PC-3 (cell line): Measurements from ENCODE around the gene CASP7. TPM values are rescaled to one million over a fixed set of nuclear protein-coding genes. Genes with fewer than 3 reads are reported as not detected.

Experiments
- ATAC-seq: fragments of 200-7000 bp; cut with Tn5 transposase; 2 replicates; pipeline ENCODE4 v1.9.1; 2020; ENCODE audit warnings: mild to moderate bottlenecking, moderate library complexity
- BruUV-seq: library from RNA; stranded (reverse); fragments of 400-500 nt; replicated peaks from 2 replicates; lab custom pipeline; 2021; lab: Mats Ljungman, UMichigan
- CTCF ChIA-PET: fragments of 300-600 bp; sonication (Branson Sonifier 250); formaldehyde crosslinking; loops from one replicate; lab custom pipeline; 2022; ENCODE audit warnings: antibody characterized with exemption; lab: Charles Lee
- POLR2A ChIA-PET: fragments of 300-600 bp; sonication (Branson Sonifier 250); formaldehyde crosslinking; loops from one replicate; lab custom pipeline; 2022; ENCODE audit warnings: antibody characterized with exemption; ENCODE audit not compliant: unreplicated experiment; lab: Charles Lee
- DNase-seq: peaks from one replicate; pipeline ENCODE4 v3.0.0-alpha.2; 2015
- H2AFZ ChIP-seq: fragments of 300-600 bp; sonication (generic); 2 replicates; pipeline ENCODE4 v1.6.0; 2016; ENCODE audit warnings: antibody characterized with exemption, low read length
- H3F3A ChIP-seq: fragments of 300-600 bp; sonication (generic); one replicate; pipeline ENCODE4 v1.6.0; 2017; ENCODE audit warnings: antibody characterized with exemption, low read length, control low read depth, mild to moderate bottlenecking; ENCODE audit not compliant: unreplicated experiment
- H3K27ac ChIP-seq: fragments of 300-600 bp; sonication (generic); 2 replicates; pipeline ENCODE4 v1.5.1; 2016; ENCODE audit warnings: mild to moderate bottlenecking, low read length
- H3K27me3 ChIP-seq: fragments of 300-600 bp; sonication (generic); 2 replicates; pipeline ENCODE4 v1.6.1; 2016; ENCODE audit warnings: low read length, mixed read lengths
- H3K36me3 ChIP-seq: fragments of 300-600 bp; sonication (generic); 2 replicates; pipeline ENCODE4 v1.6.1; 2016; ENCODE audit warnings: low read depth, mixed run types, low read length, mixed read lengths
- H3K4me1 ChIP-seq: fragments of 300-600 bp; sonication (generic); 2 replicates; pipeline ENCODE4 v1.5.1; 2016; ENCODE audit warnings: low read length; ENCODE audit not compliant: insufficient read depth
- H3K4me2 ChIP-seq: fragments of 300-600 bp; sonication (generic); 2 replicates; pipeline ENCODE4 v1.6.0; 2016; ENCODE audit warnings: low read length
- H3K4me3 ChIP-seq: fragments of 300-600 bp; sonication (generic); 2 replicates; pipeline ENCODE4 v1.5.1; 2016; ENCODE audit warnings: mild to moderate bottlenecking, low read length, mixed read lengths
- H3K79me2 ChIP-seq: fragments of 300-600 bp; sonication (generic); 2 replicates; pipeline ENCODE4 v1.6.1; 2017; ENCODE audit warnings: low read length, mixed read lengths
- H3K9ac ChIP-seq: fragments of 300-600 bp; sonication (generic); 2 replicates; pipeline ENCODE4 v1.6.0; 2016; ENCODE audit warnings: mild to moderate bottlenecking, low read length
- H3K9me2 ChIP-seq: fragments of 300-600 bp; sonication (generic); replicated peaks from 2 replicates; pipeline ENCODE4 v1.6.1; 2016; ENCODE audit warnings: mixed run types, low read length, mixed read lengths
- H3K9me3 ChIP-seq: fragments of 300-600 bp; sonication (generic); 2 replicates; pipeline ENCODE4 v1.6.1; 2016; ENCODE audit warnings: low read length, mixed read lengths
- H4K20me1 ChIP-seq: fragments of 300-600 bp; sonication (generic); 2 replicates; pipeline ENCODE4 v1.6.1; 2016; ENCODE audit warnings: low read length, mixed read lengths
- EZH2 ChIP-seq: fragments of 300-600 bp; sonication (generic); IDR thresholded peaks from one replicate; pipeline ENCODE4 v1.6.1; 2017; ENCODE audit warnings: antibody characterized with exemption, mild to moderate bottlenecking, low read length; ENCODE audit not compliant: unreplicated experiment
- EZH2phosphoT487 ChIP-seq: fragments of 300-600 bp; sonication (generic); IDR thresholded peaks from 2 replicates; pipeline ENCODE4 v1.6.1; 2018; ENCODE audit warnings: mild to moderate bottlenecking, antibody characterized with exemption, low read length, borderline replicate concordance
- intact Hi-C: fragments of 100-400 bp; cut with micrococcal nuclease; formaldehyde crosslinking; loops from 2 replicates; pipeline ENCODE4 v1.9.0; 2023
- total RNA-seq: library from RNA; depleted of rRNA; stranded (reverse); fragments of >200 nt; gene quantifications from 2 replicates; pipeline ENCODE4 v1.2.3, GENCODE V29; 2014
- TF ChIP-seq, protein P1 (sequence below): fragments of 300-600 bp; sonication (generic); conservative IDR thresholded peaks from 2 replicates; pipeline ENCODE4 v1.5.1; 2017; ENCODE audit warnings: antibody characterized with exemption, low read depth, mild to moderate bottlenecking, low read length

The CASP7 gene
- total RNA-seq, 1 experiment from 2014 or later = 13.7 TPM

- Histone ChIP-seq H4K20me1 (no peaks in the 10 kb centered on the region), H3F3A (no peaks in the 10 kb centered on the region), H3K27me3 (0 out of 2 replicates have a peak, but pooled peaks cover under 1% of the 10 kb centered on the region), H3K9ac (no peak overlapping the region), H3K4me1 (peaks cover 6% of the 10 kb centered on the region), H3K4me3 (no peak overlapping the region), H3K9me3 (no peaks in the 10 kb centered on the region), H3K27ac (no peak overlapping the region), H2AFZ (no peak overlapping the region), H3K4me2 (no peak overlapping the region), H3K36me3 (no peaks in the 10 kb centered on the region), H3K79me2 (no peaks in the 10 kb centered on the region), H3K9me2 (no peaks in the 10 kb centered on the region)
- BruUV-seq = no TSS peak
- POLR2A ChIA-PET = no interaction called here
- ATAC-seq = no peak
- DNase-seq = no peak
- CTCF ChIA-PET = no interaction called here
- intact Hi-C loops = no loop called here
- TF ChIP-seq EZH2phosphoT487 (no peak), EZH2 (no peak)
- TF ChIP-seq, protein P1, sequence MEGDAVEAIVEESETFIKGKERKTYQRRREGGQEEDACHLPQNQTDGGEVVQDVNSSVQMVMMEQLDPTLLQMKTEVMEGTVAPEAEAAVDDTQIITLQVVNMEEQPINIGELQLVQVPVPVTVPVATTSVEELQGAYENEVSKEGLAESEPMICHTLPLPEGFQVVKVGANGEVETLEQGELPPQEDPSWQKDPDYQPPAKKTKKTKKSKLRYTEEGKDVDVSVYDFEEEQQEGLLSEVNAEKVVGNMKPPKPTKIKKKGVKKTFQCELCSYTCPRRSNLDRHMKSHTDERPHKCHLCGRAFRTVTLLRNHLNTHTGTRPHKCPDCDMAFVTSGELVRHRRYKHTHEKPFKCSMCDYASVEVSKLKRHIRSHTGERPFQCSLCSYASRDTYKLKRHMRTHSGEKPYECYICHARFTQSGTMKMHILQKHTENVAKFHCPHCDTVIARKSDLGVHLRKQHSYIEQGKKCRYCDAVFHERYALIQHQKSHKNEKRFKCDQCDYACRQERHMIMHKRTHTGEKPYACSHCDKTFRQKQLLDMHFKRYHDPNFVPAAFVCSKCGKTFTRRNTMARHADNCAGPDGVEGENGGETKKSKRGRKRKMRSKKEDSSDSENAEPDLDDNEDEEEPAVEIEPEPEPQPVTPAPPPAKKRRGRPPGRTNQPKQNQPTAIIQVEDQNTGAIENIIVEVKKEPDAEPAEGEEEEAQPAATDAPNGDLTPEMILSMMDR = no peak
These were observed 31.9 kb upstream of the CASP7 start for GRCh38 chr10:113647812-113648211.

DNA sequence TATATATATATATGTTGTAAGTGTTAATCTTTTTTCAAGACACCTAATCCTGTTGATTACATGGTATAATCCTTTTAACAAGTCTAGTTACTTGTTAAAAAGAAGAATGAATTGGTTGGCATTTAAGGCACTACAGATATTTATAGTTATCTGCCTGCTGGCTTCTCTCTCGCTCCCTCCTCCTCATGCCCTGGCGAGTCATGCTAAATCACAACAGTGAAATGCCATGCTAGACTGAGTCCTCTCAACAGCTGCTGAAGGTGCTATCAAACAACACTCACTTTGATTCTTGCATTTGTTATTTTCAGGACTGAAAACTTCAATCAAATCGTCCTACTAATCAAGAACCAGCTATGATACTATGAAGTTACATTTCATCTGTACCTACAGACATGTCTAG is 31.2 kb upstream of the CASP7 start:
- TF ChIP-seq EZH2phosphoT487 (no peak), EZH2 (no peak)
- TF ChIP-seq, protein P1 = no peak
- H3K4me3 ChIP-seq = no peak overlapping the region
- intact Hi-C loops = no loop called here
- ChIA-PET CTCF (no interaction called here), POLR2A (no interaction called here)
- no peak overlapping the region for H3K27ac ChIP-seq
- H3K4me2 ChIP-seq = no peak overlapping the region
- H3K79me2 ChIP-seq = no peaks in the 10 kb centered on the region
- H4K20me1 ChIP-seq = no peaks in the 10 kb centered on the region
- H3K9ac ChIP-seq = no peak overlapping the region
- DNase-seq = peak; percentile 12
- peaks cover 1% of the 10 kb centered on the region; the same call in 1 of the 2 replicates for H3K4me1 ChIP-seq
- peaks cover 7% of the 10 kb centered on the region; the same call in 1 of the 2 replicates for H3K27me3 ChIP-seq
- H3K9me2 ChIP-seq = no peaks in the 10 kb centered on the region
- H3F3A ChIP-seq = no peaks in the 10 kb centered on the region
- no peaks in the 10 kb centered on the region for H3K36me3 ChIP-seq
- BruUV-seq = no TSS peak
- H2AFZ ChIP-seq = no peak overlapping the region
- ATAC-seq = no peak
- no peaks in the 10 kb centered on the region for H3K9me3 ChIP-seq

- ATAC-seq (no peak), DNase-seq (peak; percentile 19)
- Histone ChIP-seq H3F3A (no peaks in the 10 kb centered on the region), H3K4me1 (no peaks in the 10 kb centered on the region), H3K9me3 (no peaks in the 10 kb centered on the region), H3K4me3 (no peak overlapping the region), H3K79me2 (no peaks in the 10 kb centered on the region), H3K9me2 (no peaks in the 10 kb centered on the region), H3K27me3 (peaks cover 18% of the 10 kb centered on the region), H3K4me2 (no peak overlapping the region), H3K27ac (no peak overlapping the region), H3K36me3 (no peaks in the 10 kb centered on the region), H2AFZ (no peak overlapping the region), H3K9ac (no peak overlapping the region), H4K20me1 (no peaks in the 10 kb centered on the region)
- ChIA-PET POLR2A (no interaction called here), CTCF (no interaction called here)
- BruUV-seq = no TSS peak
- intact Hi-C loops = no loop called here
- TF ChIP-seq EZH2 = no peak
- TF ChIP-seq, protein P1 = no peak
- TF ChIP-seq EZH2phosphoT487 = no peak
These were observed 29.5 kb upstream of the CASP7 start for GRCh38 chr10:113650172-113650571.
